Gastrocnemius medialis (tissue), 4 donors: ENCODE results near the gene ZNF277.

ENCODE experiments used
- POLR2A ChIP-seq, 2 donors: fragments of 450-650 bp; IDR thresholded peaks; one replicate each; pipeline ENCODE4 v1.6.1; 2017; ENCODE audit warnings: antibody characterized with exemption in 2 of 2, mild to moderate bottlenecking in 2 of 2, moderate library complexity in 2 of 2
- TF ChIP-seq, protein P1 (sequence below), 5 experiments: fragments of 450-650 bp in 3 of 5; fragments of 200-600 bp in 2 of 5; sonication (generic) in 2 of 5; IDR thresholded peaks in 4 of 5; conservative IDR thresholded peaks in 1 of 5; 1 replicate in 4 of 5; 2 replicates in 1 of 5; pipeline ENCODE4 v1.5.1; 2016 to 2019; ENCODE audit warnings: antibody characterized with exemption in 5 of 5, mild to moderate bottlenecking in 3 of 5, moderate library complexity in 3 of 5

DNA sequence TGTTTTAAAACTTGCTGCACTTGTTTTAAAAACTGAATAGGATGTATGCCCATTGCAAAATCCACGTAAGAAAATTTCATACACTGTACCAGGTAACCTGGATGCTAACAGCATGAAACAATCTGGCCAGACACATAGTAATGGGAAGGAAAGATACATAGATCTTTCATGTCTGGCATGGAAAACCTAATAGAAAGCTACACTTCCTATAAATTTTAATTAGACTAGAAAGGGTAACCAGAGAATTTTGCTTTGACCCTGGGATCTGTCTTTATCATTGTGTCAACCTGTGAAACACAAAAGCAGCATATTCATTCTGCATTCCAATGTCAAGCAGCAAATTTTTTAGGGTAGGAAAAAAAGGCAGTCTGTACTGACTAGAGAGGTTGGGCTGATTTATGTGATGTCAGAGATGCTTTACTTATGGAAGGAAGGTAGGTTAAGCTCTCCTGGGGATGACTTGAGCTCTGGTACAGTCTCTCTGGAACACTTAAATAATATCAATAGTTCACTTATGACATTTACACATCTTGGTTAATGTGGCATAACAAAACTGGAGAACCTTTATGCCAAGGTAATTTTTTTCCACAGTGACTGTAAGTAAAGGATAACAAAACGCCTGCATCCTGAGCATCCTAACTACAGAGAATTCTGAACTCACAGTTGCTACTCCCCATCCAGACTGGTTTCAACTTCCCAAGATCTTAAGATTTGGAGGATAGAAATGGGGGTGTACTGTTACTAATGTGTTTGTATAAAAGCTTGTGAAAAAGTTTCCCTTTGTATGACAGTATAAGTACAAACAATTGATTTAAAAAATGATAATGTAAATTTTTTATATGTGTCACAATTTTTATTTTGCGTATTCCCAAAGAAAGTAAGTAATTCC, 45.0 kb upstream of the ZNF277 start:
- TF ChIP-seq, protein P1, sequence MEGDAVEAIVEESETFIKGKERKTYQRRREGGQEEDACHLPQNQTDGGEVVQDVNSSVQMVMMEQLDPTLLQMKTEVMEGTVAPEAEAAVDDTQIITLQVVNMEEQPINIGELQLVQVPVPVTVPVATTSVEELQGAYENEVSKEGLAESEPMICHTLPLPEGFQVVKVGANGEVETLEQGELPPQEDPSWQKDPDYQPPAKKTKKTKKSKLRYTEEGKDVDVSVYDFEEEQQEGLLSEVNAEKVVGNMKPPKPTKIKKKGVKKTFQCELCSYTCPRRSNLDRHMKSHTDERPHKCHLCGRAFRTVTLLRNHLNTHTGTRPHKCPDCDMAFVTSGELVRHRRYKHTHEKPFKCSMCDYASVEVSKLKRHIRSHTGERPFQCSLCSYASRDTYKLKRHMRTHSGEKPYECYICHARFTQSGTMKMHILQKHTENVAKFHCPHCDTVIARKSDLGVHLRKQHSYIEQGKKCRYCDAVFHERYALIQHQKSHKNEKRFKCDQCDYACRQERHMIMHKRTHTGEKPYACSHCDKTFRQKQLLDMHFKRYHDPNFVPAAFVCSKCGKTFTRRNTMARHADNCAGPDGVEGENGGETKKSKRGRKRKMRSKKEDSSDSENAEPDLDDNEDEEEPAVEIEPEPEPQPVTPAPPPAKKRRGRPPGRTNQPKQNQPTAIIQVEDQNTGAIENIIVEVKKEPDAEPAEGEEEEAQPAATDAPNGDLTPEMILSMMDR (IDR thresholded peaks at IDR 0.05 in 4 of 5, conservative IDR thresholded peaks at IDR 0.05 in 1 of 5) = no peak
- no peak for TF ChIP-seq POLR2A (IDR thresholded peaks at IDR 0.05)
